Measurements from ENCODE around the gene NEIL3.

DNA sequence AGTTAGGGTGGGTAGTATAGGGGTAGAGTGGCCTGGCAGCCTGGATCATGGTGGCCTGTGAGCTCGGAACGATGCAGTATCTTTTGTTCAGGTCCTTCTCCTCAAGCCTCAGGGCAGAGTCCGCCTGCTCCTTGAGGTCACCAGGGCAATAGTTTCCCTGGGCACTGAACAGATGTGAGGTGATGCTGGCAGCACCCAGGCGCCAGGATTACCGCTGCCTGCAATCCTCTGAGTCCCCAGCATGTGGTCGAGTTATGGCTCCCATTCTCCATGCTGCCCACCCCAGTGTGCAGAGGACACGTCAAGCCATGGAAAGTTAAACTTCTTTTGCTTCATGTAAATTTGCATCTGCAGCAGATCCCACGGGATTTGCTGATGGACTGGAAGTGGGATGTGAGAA lies 38.7 kb downstream of the NEIL3 start:
- TF ChIP-seq, protein P1, sequence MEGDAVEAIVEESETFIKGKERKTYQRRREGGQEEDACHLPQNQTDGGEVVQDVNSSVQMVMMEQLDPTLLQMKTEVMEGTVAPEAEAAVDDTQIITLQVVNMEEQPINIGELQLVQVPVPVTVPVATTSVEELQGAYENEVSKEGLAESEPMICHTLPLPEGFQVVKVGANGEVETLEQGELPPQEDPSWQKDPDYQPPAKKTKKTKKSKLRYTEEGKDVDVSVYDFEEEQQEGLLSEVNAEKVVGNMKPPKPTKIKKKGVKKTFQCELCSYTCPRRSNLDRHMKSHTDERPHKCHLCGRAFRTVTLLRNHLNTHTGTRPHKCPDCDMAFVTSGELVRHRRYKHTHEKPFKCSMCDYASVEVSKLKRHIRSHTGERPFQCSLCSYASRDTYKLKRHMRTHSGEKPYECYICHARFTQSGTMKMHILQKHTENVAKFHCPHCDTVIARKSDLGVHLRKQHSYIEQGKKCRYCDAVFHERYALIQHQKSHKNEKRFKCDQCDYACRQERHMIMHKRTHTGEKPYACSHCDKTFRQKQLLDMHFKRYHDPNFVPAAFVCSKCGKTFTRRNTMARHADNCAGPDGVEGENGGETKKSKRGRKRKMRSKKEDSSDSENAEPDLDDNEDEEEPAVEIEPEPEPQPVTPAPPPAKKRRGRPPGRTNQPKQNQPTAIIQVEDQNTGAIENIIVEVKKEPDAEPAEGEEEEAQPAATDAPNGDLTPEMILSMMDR (IDR thresholded peaks at IDR 0.05), result no peak
- no peak for TF ChIP-seq POLR2A (IDR thresholded peaks at IDR 0.05)

All from testis (tissue), 2 donors.